Measurements from ENCODE around the gene PTRHD1.
"Not testable (repeated sequence)": the region's sequence is repeated elsewhere in the genome, so short reads cannot be mapped to it uniquely, and the experiment has no call there.

PTRHD1 gene, protein sequence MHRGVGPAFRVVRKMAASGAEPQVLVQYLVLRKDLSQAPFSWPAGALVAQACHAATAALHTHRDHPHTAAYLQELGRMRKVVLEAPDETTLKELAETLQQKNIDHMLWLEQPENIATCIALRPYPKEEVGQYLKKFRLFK

DNA sequence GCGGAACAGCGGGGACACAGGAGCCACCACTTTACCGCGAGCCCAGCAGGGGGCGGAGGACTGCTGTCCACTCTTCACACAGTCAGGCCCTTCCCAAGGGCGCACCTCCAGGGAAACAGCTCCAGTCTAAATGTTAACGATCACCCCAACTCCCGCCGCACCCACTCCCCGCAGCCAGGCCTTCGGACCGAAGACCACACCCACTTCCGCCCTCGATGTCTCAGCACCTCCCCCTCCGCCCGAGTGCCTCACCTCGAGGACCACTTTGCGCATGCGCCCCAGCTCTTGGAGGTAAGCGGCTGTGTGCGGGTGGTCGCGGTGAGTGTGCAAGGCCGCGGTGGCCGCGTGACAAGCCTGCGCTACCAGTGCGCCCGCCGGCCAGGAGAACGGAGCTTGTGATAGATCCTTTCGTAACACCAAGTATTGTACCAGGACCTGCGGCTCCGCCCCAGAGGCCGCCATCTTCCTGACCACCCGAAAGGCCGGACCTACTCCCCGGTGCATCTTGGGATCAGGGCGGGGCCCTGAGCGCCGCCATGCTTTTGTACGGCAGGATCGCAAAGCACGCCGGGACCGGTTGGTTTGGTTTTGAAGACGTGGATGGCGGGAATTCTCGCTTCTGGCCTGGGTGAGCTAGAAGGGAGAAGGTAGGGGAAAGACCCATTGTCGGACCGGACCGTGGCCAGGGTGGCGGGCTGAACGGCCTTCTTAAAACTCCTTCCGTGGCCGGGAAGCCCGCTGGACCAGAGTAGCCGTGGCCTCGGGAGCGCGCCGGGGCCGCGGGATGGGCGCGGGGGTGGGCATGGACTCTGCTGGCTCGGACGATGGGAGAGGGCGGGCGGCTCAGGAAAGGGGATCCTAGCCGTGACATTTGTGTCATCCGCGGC, at the start of gene PTRHD1, which contains the start of gene CENPO:
Gene PTRHD1 (minus strand): TSS at position 518 of the 887 bp plus-strand sequence. CDS start 14 bp downstream, at position 504.
Gene CENPO (plus strand): TSS at position 552 of the 887 bp plus-strand sequence. CDS start 495 bp downstream, outside the sequence.
- DNase-seq (ENCODE audit: low read depth in 2 of 2) = peak; percentile 83 to 87

DNA sequence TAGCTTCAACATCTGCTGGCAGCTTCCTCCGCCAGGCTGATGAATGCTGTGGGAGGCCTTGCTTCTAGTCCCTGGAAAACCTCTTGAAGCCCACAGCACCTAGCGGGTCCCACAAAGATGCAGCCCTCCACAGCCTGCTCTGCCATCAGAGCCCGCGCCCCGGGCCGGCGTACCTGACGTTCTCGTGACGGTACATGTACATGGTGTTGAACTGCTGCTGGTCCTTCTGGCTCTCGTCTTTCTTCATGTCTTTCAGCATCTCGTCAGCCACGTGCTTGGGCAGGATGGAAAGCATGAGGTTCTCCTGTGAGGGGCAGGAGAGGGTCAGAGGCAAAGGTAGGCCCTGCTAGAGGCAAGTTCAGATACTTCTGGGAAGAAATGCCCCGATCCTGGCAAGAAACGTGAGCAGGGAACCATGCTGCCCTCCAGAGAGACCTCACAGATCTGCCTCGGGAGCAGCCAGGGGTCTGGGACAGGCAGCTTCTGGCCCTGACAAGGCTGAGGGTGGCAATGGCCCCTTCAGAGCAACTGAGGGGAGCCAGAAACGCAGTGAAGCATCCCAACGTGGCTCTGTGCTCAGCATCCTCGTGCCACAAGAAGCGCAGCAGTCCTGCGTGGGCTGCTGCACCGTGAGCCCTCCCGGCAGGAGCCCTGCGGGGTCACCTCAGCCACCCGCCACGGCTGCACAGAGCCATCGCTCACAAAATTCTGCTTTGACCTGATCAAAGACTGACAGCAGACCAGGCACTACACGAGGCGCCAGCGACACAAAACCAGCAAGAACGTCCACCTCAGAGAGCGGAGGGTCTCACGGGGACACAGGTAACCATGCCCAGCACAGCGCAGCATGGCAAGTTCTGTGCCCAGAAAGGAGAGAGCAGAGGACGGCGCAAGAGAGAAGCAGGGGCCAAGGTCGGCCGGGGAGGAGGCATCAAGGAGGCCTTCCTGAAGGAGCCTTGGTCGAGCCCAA, 49.2 kb upstream of the PTRHD1 start:
- DNase-seq (ENCODE audit: low read depth in 2 of 2) = no peak

DNA sequence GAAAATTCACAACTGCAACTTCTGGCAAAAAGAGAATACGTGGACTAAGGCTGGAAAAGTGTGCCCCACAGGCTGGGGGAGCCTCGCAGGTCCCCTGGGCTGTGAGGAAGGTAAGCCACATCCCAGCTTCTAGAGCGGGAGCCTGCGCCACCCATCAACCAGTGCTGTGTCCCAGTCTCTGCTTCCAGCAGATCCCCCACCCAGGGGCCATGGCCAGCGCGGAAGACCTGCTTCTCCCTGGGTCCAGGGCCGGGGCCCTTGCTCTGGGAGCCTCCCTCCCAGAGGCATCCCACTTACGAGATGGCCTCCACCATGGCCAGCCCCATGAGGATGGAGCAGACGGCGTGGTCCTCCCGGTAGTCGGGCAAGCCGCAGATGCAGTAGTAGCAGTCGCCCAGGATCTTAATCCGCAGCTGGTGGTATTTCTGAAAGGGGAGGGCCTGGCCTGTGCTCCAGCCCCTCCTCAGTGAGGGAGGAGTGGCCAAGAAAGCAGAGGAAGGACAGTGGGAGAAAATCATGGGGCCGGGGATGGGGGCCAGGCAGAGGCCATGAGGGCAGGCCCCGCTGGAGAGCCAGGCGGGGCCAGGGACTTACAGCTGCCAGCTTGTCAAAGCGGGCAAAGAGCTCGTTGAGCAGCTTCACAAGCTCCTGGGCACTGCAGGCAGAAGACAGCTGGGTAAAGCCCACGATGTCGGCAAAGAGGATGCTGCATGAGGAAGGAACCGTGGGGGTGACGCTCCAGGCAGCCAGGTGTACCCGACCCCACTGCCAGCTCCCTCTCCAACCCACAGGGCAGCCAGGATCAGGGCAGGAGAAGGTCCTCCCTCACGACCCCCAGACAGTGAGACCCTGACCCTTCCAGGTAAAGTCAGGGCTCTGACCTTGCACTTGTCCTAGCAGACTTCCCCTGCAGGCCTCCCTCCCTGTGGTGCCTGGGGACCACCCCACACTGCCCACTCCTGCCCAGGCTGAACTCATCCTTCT, 48.1 kb upstream of the PTRHD1 start:
- DNase-seq (ENCODE audit: low read depth in 2 of 2) = no peak

DNA sequence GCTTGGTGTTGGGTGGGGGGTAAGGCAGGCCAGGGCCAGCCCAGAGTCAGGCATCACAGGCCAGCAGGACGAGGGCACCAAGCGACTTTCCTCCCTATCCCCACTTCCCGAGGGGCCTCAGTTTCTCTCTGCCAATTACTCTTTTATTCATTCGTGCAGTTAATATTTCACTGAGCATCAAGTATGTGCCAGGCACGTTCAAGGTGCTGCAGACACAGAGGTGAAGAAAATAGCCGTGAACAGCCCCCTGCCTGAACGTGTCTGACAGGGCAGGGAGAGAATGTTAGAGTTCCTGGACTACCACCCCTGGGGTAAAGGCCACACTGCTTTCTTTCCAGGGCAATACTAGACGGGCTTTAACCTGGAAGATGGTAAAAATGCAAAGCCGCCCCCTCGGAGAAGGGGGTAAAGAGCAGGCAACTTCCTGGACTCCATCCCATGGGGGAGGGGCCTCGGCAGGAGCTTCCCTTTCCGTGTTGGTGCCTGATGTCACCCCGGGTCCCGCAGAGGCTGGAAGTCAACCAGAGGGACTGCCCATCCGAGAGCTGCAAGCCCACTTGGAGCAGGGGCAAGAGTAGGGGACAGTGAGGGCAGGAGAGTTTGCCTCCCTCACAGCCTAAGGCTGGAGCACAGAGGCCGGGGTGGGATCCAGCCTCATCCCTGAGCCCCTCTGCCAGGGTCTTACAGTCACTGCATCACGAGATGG, 47.1 kb upstream of the PTRHD1 start:
- no peak for DNase-seq (ENCODE audit: low read depth in 2 of 2)

DNA sequence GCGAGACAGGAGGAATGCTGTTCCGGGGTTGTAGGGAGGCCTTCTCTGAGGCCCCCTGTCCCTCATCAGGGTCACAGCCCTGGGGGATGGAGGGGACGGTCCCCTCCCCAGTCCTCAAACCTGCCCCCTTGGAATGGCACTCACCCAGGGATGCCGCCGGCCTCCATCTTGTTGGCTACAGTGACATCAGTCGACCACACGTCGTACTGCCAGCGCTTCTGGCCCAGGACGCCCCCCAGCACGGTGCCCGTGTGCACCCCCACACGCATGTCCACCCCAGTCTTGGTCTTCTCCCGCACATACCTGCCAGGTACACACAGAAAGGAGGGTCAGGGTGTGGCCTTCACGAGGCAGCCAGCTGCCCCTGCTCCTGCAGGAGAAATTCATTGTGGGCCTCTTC, 46.5 kb upstream of the PTRHD1 start:
- DNase-seq (ENCODE audit: low read depth in 2 of 2) = no peak

DNA sequence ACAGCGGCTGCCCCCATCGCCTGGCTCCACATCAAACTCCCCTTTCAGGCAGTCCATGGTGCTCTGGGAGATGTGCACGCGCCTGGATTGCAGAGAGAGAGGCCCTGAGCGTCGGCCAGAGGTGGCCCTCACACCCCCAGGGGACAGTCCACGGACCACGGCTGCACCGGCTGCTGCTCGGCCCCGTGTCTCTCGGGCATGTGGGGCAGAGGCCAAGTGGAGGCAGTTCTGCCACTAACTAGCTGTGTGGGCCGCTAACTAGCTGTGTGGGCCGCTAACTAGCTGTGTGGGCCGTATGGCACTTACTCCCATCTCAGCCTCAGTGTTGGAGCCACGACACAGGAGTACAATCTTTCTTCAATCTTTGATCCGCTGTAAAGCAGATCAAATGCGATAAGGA, 45.4 kb upstream of the PTRHD1 start:
- no peak for DNase-seq (ENCODE audit: low read depth in 2 of 2)

DNA sequence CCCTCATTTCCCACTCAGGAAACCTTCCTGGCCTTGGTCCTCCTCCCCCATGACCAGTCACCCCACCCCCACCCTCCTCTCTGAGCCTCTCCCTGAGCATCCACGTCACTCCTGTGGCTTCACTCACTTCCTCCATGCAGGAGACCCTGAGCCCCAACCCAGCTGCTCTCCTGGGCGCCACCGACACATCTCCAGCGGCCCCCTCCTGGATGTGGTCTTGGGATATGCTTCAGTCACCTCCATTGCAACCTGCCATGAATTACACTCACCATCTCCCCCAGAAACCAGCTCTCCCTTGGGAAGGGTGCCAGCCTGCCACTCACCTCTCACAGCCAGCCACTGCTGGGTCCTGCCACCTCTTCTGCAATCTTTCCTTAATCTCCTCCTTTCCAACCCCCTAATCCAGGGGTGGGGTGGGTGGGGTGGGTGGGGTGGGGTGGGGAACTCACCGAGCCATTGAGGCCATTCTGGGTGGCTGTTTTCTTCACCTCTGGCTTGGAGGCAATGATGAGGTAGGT, 44.9 kb upstream of the PTRHD1 start:
- no peak for DNase-seq (ENCODE audit: low read depth in 2 of 2)

DNA sequence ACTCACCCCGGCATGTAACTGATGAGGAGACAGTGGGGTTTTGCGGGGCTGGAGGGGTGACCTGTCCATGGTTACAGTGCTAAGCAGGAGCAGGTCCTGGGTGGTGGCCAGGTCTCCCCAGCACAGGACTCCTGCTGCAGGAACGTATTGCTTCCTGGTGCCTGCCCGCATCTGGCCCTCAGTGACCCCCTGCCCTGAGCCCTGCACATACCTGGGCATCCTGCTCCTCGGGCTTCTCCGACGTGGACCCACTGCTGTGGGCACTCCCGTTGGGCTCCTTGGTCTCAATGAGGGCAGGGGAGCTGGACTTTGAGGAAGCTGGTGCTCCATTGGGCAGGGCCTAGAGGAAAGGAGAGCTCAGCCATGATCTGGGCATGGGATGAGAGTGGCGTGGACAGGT, 43.5 kb upstream of the PTRHD1 start:
- DNase-seq (ENCODE audit: low read depth in 2 of 2) = no peak

DNA sequence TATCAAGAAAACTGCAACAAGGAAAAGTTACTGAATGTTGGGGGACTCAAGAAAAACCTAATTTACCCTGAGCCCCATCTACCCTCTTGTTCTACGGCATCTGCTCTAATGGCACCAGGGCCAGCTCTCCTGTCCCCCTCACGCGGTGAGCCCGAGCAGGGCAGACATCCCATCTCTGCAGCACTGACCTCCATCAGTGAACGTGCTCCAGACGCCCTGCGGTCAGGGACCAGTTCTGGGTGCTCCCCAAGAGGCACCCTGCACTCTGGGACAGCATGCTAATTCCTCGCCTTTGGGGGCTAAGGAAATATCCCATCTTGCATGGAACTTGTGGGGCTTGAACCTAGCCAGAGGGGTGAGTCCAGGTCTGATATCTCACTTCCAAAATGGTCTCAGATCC, 43.0 kb upstream of the PTRHD1 start:
- DNase-seq (ENCODE audit: low read depth in 2 of 2) = no peak

DNA sequence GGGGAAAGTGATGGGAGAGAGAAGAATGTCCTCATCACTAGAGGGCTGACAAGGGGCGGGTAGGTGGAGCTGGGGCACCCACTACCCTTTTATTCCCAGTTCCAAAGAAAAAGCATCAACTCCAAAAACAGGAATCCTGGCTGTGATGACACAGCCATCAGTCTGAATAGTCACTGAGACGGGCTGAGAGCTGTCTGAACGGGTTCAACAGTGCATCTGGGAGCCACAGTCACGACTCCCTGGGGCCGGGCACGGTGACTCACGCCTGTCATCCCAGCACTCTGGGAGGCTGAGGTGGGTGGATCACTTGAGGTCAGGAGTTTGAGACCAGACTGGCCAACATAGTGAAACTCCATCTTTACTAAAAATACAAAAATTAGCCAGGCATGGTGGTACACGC, 42.2 kb upstream of the PTRHD1 start:
- not testable (repeated sequence) for DNase-seq (ENCODE audit: low read depth in 2 of 2)

DNA sequence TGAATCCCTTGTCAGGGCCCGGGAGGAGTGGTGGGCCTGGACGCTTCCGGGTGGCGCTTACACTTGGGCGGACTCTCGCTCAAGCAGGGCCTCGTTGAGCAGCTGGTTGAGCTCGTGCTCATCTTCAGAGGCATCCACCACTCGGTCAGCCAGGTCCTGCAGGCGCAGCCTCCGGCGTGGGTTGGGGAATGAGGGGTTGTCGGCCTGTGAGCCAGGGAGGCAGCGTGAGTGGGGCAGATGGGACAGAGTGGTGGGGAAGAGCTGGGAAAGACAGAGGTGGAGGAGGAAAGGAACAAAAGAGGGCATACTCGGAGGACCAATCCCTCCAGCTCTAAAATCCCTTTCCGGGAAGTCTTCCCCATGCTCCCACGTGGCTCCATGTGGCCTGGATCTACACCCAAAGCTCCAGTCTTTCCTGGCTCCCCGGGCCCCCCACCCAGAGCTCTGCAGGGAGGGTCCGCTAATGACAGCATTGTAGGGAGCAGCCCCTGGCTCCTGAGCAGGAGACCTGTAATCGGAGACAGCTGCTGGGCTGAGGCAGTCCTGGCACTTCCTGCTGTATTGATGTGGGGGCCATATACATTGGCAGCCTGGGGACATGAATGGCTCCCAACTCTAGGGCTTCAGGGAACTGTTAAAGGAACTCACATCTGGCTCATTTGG, 41.7 kb upstream of the PTRHD1 start:
- DNase-seq (ENCODE audit: low read depth in 2 of 2) = no peak

DNA sequence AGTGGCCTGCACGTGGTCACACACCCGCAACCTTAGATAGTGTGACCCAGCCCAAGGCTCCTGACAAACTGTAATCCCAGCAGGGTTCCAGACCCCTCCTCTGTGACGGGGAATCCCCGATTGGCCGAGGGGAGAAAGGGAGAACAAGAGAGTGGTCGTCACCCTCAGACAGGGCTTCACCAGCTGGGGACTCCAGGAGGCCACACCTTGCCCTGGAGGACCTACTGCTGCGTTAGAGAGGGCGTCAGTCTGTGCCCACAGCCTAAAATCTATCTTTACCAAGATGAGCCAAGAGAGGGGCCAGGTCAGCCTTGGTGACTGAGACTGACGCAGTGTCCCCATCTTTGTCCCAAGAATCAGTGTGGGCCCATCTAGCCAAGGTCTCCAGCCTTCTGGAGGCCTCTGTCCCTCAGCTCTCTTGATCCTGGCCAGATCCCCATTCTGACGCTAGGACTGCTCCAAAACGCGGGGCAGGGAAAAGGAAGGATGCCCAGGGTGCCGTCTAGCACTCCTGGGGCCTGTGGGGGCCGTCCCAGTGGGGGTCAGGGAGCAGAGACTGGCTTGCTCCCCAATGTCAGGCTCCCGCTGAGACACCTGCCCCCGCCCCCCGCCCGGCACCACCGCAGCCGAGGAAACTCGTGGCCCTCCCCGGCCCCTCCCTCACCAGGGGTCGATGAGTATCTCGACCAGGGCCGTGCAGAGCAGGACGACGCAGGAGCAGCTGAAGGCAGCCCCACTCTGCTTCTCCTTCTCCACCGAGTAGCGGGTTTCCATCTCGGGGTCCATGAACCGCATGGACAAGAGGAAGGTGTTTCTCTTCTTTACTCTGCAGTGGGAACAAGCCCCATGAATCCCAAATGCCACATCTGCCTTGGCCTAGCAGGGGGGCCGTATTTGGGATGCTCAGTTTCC, 40.9 kb upstream of the PTRHD1 start:
- DNase-seq (ENCODE audit: low read depth in 2 of 2) = no peak

DNA sequence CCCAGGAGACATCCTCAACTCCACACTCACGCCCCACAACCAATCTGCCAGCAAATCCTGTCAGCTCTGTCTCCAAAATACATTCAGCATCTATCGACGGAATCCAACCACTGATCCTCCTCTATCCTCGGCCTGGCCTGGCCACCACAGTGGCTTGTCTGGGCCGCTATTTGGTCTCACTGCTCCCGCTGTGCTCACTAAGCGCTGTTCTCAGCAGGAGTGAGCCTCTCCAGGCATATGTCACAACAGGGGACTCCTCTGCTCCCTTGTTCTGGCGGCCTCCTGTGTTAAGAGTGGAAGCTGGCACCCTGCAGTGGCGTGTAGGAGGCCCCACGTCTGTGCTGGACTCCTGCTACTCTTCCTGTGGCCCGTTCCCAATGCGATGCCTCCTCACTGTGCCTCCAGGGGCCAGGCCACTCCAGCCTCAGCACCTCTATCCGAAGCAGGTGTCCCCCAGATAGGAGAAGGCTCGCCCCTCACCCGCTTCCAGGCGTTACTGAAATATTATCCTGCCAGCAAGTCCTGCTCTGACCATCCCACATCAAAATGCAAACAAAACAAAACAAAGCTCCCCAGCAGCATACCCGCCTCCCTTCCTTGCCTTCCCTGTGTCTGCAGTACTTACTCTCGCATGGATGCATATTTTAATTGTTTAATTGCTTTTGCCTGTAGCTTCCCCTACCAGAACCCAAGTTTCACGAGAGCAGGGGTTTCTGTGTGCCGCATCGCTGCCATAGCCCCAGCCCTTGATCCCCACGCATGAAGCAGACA, 39.9 kb upstream of the PTRHD1 start:
- no peak for DNase-seq (ENCODE audit: low read depth in 2 of 2)

DNA sequence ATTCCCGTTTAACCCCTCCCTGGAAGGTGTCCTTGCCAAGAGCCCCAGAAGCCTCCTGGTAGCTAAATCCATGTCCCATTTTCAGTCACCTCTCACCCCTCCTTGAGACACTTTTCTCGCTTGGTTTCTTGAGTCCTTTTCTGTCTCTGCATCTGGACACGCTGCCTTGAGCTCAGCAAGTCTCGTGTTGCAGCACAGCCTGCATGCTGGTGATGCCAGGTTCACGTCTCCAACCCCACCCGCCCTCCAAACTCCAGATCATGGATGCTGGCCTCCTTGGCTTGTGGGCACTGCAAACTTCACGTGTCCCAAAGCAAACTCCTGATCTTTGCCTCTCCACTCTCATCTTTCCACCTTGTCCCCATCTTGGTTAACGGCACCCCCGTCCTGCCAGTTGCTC, 39.3 kb upstream of the PTRHD1 start:
- no peak for DNase-seq (ENCODE audit: low read depth in 2 of 2)

DNA sequence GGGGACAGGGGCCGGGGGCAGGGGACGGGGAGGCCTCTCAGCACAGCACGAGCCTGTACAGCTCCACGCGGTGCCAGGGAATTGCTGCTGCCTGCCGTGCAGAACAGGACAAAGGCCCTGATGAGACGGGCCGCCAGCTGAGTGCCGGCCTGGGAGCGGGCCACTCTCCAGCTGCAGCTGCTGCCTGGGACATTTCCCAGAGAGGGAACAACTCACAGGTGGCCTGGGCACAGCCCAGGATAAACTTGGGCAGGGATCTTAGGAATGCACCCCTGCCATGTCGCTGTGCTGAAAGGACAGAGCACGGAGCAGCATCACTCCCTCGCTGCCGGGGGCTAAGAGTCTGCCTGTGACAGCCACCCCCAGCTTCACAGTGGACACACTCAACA, 38.9 kb upstream of the PTRHD1 start:
- no peak for DNase-seq (ENCODE audit: low read depth in 2 of 2)

DNA sequence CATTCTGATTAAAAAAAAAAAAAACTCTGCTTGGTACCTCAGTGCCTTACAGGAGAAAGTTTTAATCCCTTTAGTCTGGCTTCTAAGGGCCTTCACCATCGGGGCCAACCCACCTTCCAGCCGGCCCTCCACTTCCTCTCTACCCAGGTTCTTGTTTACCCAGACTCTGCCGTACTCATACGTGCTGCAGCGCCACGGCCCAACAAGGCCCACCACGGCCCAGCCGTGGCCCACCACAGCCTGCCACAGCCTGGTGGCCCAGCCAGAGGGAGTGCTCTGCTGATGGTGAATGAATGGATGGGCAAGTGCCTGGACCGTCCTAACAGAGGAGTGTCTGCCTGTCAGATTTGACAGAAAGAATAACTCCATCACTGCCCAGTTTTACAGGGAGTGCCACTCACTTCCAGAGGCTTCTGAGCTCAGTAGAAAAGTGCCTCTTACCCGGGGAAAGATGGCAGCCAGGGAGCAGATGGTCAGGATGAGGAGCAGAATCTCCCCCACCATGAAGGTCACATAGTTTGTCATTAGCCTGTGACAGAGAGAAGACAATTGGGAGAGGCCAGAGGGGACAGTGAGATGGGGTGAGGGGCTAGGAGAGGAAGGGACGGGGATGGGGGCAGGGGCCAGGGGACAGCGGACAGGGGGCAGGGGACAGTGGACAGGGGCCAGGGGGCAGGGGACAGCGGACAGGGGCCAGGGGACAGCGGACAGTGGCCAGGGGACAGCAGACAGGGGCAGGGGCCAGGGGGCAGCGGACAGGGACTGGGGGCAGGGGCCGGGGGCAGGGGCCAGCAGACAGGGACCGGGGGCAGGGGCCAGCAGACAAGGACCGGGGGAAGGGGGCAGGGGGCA, 38.3 kb upstream of the PTRHD1 start:
- no peak for DNase-seq (ENCODE audit: low read depth in 2 of 2)

DNA sequence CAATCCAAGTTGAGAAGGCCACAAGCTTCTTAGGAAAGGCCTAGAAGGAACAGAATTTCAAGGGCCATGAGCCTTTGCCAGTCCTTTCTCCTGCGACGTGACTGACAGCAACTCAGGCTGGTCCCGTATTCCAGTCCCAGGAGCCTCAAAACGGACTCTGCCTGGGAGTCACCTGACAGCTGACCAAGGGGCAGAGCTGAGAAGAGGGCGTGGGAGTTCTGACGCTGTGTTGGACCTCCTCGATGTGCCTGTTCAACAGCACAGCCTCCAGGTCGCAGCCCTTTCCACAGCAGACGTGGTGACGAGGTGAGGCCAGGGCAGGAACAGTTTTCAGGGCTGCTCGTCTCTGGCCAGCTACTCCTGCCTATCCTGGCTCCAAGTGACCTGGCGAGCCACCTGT, 37.6 kb upstream of the PTRHD1 start:
- no peak for DNase-seq (ENCODE audit: low read depth in 2 of 2)

Measured in stimulated activated CD4-positive, alpha-beta T cell treated with anti-CD3 and anti-CD28 coated beads, Interleukin-1b, Interleukin-23, amount 100 ng/mL, for 1 hour (primary cell).